OCI-LY1 (cell line): ENCODE data around the gene ATXN1.

Experiments
- H2AFZ ChIP-seq: fragments of 200-600 bp; sonication (generic), shearing (Covaris generic); 2 replicates; pipeline ENCODE4 v1.6.0; 2014; ENCODE audit warnings: antibody characterized with exemption, mild to moderate bottlenecking, low read length
- H3F3A ChIP-seq: fragments of 200-600 bp; sonication (generic), shearing (Covaris generic); 2 replicates; pipeline ENCODE4 v1.6.0; 2014; ENCODE audit warnings: mild to moderate bottlenecking, antibody characterized with exemption, low read length, moderate library complexity; ENCODE audit not compliant: insufficient read depth
- H3K27ac ChIP-seq: fragments of 200-600 bp; sonication (generic); 2 replicates; pipeline ENCODE4 v1.5.1; 2014; ENCODE audit warnings: low read length, mixed run types, mild to moderate bottlenecking, low read depth; ENCODE audit not compliant: poor library complexity, severe bottlenecking
- H3K27me3 ChIP-seq: fragments of 200-600 bp; sonication (generic); 2 replicates; pipeline ENCODE4 v1.6.0; 2014; ENCODE audit warnings: antibody characterized with exemption, mild to moderate bottlenecking, low read length, moderate library complexity; ENCODE audit not compliant: insufficient read depth
- H3K36me3 ChIP-seq: fragments of 200-600 bp; sonication (generic); 2 replicates; pipeline ENCODE4 v1.6.1; 2014; ENCODE audit warnings: mild to moderate bottlenecking, antibody characterized with exemption, low read length, moderate library complexity, mixed read lengths; ENCODE audit not compliant: insufficient read depth
- H3K4me1 ChIP-seq: fragments of 200-600 bp; sonication (generic); 2 replicates; pipeline ENCODE4 v1.5.1; 2014; ENCODE audit warnings: mild to moderate bottlenecking, low read length, moderate library complexity; ENCODE audit not compliant: insufficient read depth, severe bottlenecking
- H3K4me2 ChIP-seq: fragments of 200-600 bp; sonication (generic), shearing (Covaris generic); 2 replicates; pipeline ENCODE4 v1.6.1; 2014; ENCODE audit warnings: low read length
- H3K4me3 ChIP-seq: fragments of 200-600 bp; sonication (generic); 2 replicates; pipeline ENCODE4 v1.5.1; 2014; ENCODE audit warnings: low read length, low read depth, mild to moderate bottlenecking, mixed read lengths; ENCODE audit not compliant: poor library complexity, severe bottlenecking
- H3K79me2 ChIP-seq: fragments of 200-600 bp; shearing (Covaris generic); 2 replicates; pipeline ENCODE4 v1.6.1; 2016; ENCODE audit warnings: mixed run types, low read length, mixed read lengths; ENCODE audit not compliant: insufficient read depth
- H3K9ac ChIP-seq: fragments of 200-600 bp; sonication (generic), shearing (Covaris generic); 2 replicates; pipeline ENCODE4 v1.6.1; 2014; ENCODE audit warnings: mild to moderate bottlenecking, low read length, mixed read lengths
- H3K9me2 ChIP-seq: fragments of 200-600 bp; sonication (generic), shearing (Covaris generic); 2 replicates; pipeline ENCODE4 v1.6.1; 2014; ENCODE audit warnings: low read depth, mild to moderate bottlenecking, low read length, mixed read lengths
- H3K9me3 ChIP-seq: fragments of 200-600 bp; shearing (Covaris generic); 2 replicates; pipeline ENCODE4 v1.6.1; 2014; ENCODE audit warnings: low read length, mixed read lengths
- H4K20me1 ChIP-seq: fragments of 200-600 bp; sonication (generic), shearing (Covaris generic); 2 replicates; pipeline ENCODE4 v1.6.0; 2016; ENCODE audit warnings: mild to moderate bottlenecking, low read length; ENCODE audit not compliant: insufficient read depth
- EZH2 ChIP-seq: fragments of 200-600 bp; sonication (generic), shearing (Covaris generic); IDR thresholded peaks from 2 replicates; pipeline ENCODE4 v1.8.0; 2017; ENCODE audit warnings: borderline replicate concordance, mixed run types, mild to moderate bottlenecking, antibody characterized with exemption, low read length, moderate library complexity, mixed read lengths
- TF ChIP-seq, protein P1 (sequence below): fragments of 200-600 bp; sonication (generic), shearing (Covaris generic); IDR thresholded peaks from 2 replicates; pipeline ENCODE4 v1.5.1; 2017; ENCODE audit warnings: mild to moderate bottlenecking, antibody characterized with exemption, low read length, moderate library complexity, mixed read lengths

Gene ATXN1

DNA sequence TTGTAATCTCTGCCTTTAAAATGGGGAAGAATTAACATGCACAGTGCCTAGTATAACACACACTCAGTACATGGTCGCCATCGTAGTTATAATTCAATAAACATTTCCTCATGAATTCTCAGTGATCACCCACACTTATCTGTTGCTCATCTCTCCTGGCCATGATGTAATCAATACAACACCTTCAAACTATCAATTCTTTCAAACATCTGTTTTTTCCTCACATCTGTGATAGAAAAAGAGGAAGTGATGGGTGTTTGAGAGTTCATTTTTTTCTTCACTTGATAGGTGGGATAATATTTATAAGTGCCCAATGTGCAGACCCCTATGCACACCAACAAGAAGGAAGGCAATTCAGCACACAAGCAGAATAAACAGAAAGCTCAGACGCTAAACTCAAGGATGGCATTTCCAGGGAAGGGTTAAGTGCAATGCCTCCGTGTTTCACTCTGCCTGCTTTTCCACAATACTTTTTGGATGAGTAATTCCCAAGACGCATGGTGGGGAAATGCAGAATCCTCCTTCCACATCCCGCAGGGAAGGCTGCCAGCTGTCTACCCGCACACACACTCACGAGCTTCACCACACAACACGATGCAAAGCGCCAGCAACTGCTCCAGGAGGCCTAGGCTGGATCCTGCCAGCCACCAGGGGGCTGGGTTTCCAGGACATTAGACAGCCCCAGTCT is 422.5 kb downstream of the ATXN1 start:
- no peaks in the 10 kb centered on the region for H3K36me3 ChIP-seq
- H3K9ac ChIP-seq: no peak overlapping the region
- H4K20me1 ChIP-seq: no peaks in the 10 kb centered on the region
- no peaks in the 10 kb centered on the region for H3K9me3 ChIP-seq
- no peak for TF ChIP-seq EZH2
- TF ChIP-seq, protein P1, sequence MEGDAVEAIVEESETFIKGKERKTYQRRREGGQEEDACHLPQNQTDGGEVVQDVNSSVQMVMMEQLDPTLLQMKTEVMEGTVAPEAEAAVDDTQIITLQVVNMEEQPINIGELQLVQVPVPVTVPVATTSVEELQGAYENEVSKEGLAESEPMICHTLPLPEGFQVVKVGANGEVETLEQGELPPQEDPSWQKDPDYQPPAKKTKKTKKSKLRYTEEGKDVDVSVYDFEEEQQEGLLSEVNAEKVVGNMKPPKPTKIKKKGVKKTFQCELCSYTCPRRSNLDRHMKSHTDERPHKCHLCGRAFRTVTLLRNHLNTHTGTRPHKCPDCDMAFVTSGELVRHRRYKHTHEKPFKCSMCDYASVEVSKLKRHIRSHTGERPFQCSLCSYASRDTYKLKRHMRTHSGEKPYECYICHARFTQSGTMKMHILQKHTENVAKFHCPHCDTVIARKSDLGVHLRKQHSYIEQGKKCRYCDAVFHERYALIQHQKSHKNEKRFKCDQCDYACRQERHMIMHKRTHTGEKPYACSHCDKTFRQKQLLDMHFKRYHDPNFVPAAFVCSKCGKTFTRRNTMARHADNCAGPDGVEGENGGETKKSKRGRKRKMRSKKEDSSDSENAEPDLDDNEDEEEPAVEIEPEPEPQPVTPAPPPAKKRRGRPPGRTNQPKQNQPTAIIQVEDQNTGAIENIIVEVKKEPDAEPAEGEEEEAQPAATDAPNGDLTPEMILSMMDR: no peak
- H2AFZ ChIP-seq: no peak overlapping the region
- no peak overlapping the region for H3K27ac ChIP-seq
- no peak overlapping the region for H3K4me2 ChIP-seq
- no peaks in the 10 kb centered on the region for H3K79me2 ChIP-seq
- H3F3A ChIP-seq: no peaks in the 10 kb centered on the region
- no peaks in the 10 kb centered on the region for H3K4me1 ChIP-seq
- H3K4me3 ChIP-seq: no peak overlapping the region
- no peaks in the 10 kb centered on the region for H3K27me3 ChIP-seq
- H3K9me2 ChIP-seq: no peaks in the 10 kb centered on the region

DNA sequence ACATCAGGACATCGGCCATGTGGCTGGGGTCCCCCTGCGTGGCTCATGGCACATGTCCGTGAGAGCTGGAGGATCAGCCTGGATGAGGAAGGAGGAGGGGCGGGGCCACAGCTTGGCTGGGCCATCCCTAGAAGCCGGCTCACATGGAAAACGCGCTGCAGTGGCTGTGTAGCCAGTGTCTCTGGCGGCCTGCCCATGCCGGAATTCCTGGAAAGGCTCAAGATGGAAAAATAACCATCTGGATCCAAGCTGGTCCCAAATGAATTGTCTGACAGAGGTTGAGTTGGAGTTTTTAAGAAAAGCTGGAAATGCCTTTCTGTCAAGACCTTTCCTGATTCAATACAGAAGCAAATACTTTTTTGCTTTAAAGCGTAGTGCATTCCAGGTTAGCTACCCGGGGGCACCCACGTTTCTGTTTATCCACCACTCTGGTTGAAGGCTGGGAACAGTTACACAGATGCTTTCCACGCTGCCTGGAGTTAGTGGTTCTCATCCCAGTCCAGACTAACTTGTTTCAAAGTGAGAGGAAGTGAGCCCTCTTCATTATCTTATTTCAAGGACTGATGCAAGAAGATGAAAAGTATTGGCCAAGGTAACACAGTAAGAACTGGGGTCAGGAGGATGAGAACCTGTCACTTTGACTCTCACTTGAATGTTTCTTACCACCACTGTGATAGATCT is 423.8 kb downstream of the ATXN1 start:
- Histone ChIP-seq H3K4me1 (no peaks in the 10 kb centered on the region), H3K4me3 (no peak overlapping the region), H3K9me2 (no peaks in the 10 kb centered on the region), H4K20me1 (no peaks in the 10 kb centered on the region), H3K9me3 (no peaks in the 10 kb centered on the region), H2AFZ (no peak overlapping the region), H3K9ac (no peak overlapping the region), H3K4me2 (no peak overlapping the region), H3K36me3 (no peaks in the 10 kb centered on the region), H3K27me3 (no peaks in the 10 kb centered on the region), H3K27ac (no peak overlapping the region), H3K79me2 (no peaks in the 10 kb centered on the region), H3F3A (no peaks in the 10 kb centered on the region)
- TF ChIP-seq EZH2: no peak
- TF ChIP-seq, protein P1: no peak

DNA sequence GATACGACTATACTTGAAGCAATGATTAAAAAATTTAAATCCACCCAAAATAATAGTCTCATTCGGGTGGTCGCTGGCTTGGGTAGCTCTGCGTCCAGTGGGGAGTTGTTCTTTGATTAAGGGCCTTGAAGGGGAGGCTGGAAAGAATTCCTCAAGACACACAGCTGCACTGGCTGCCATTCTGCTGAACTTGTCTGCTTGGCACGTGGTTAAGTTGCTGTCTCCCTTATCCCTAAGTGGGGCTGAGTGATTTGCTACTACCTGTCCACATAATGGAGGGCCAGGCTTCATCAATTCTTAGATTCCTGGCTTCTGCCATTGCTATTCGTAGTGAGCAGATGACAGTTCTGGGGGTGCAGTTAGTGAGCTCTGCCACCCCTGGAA is 424.4 kb downstream of the ATXN1 start:
- Histone ChIP-seq H4K20me1 (no peaks in the 10 kb centered on the region), H3K27ac (no peak overlapping the region), H3K27me3 (no peaks in the 10 kb centered on the region), H3K4me2 (no peak overlapping the region), H3K4me3 (no peak overlapping the region), H3F3A (no peaks in the 10 kb centered on the region), H3K9me3 (no peaks in the 10 kb centered on the region), H3K4me1 (peaks cover under 1% of the 10 kb centered on the region), H3K9me2 (no peaks in the 10 kb centered on the region), H2AFZ (no peak overlapping the region), H3K9ac (no peak overlapping the region), H3K79me2 (no peaks in the 10 kb centered on the region), H3K36me3 (no peaks in the 10 kb centered on the region)
- TF ChIP-seq, protein P1: no peak
- TF ChIP-seq EZH2: no peak
